ENCODE results near the gene ADD2.

The ADD2 gene

DNA sequence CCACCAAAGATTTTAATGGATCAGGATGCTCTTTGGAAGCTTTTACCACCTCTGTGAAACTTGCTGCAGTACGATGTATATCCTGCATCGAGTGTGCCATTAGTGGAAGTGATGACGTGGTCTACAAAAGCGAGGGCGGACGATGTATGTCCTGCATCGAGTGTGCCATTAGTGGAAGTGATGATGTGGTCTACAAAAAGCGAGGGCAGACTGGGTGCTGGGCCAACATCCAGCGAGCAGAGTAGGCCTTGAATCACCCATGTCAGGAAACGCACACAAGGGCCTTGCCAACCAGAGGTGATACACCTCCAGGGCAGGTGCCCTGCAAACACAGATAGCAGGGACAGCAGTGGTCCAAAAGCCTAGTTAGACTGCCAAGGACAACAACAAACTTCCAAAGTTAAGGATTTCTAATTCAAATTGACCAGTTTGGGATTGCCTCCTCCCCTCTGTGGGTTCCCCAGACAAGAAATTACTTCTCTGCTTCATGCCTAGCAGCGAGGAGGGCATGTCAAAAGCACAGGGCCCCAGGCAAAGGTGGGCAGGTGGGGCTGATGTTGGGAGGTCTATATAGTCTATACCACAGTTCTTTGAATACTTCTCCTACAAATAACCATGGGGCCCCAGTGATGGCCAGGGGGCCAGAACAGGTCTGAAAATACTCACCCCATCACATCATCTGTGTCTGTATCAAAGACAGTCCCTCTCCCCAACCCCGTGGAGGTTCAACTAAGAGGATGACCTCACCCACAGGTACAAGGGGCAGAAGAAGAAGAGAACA lies 70.2 kb downstream of the ADD2 start:
- Histone ChIP-seq H4K20me1 (no peaks in the 10 kb centered on the region), H3K4me1 (no peaks in the 10 kb centered on the region), H3K9ac (no peak overlapping the region), H3K4me3 (no peak overlapping the region), H3K27me3 (no peaks in the 10 kb centered on the region), H3K27ac (no peak overlapping the region), H3K36me3 (peaks cover 45 to 66% (median 55%) of the 10 kb centered on the region in 11 experiments), H3K4me2 (no peak overlapping the region), H3K9me3 (replicated peaks in 1 of 11) (no peaks in the 10 kb centered on the region)
- no peak for TF ChIP-seq Cebpa-rat (IDR thresholded peaks at IDR 0.05)

DNA sequence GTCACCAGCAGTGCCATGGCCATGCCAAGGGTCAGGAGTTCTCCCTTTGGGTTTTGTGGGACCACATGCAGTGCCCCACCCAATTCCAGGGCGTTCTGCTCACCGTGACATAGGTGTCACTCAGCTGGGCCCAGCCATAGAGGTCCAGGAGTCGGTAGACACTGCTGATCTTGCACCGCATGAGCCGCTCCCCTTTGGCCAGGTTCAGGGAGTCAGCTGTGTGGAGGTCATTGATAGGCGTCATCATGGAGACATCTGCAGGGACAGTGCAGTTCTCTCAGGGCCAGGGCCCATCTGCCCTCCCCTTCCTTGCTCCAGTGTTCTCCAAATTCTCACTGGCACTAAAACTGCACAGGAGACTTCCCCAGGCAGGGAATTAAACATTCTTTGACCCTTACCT lies 71.9 kb downstream of the ADD2 start:
- Histone ChIP-seq H3K9ac (no peak overlapping the region), H3K4me2 (no peak overlapping the region), H3K9me3 (replicated peaks in 1 of 11) (no peaks in the 10 kb centered on the region), H3K27me3 (no peaks in the 10 kb centered on the region), H3K4me1 (no peaks in the 10 kb centered on the region), H3K36me3 (peaks cover 62 to 83% (median 71%) of the 10 kb centered on the region in 11 experiments), H4K20me1 (no peaks in the 10 kb centered on the region), H3K4me3 (no peak overlapping the region), H3K27ac (no peak overlapping the region)
- TF ChIP-seq Cebpa-rat (IDR thresholded peaks at IDR 0.05), result no peak

DNA sequence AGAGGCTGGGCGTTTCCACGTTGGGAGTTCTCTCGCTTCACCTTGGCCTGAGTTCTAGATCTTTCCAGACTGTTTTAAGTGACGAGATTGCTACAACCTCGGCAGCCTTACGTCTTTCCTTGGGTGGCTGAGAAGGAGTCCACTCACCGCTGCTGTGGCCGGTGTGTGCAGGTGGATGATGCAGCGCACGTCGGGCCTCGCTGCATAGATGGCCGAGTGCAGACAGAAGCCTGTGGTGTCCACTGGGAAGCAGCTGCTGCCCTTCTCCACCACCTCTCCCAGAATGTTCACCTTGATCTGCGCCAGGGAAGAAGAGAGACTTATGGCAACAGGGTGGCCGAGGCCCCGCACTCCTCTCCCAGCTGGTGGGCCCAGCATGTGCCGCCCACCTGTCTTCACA lies 75.7 kb downstream of the ADD2 start:
- Histone ChIP-seq H3K27me3 (no peaks in the 10 kb centered on the region), H3K4me3 (no peak overlapping the region), H4K20me1 (no peaks in the 10 kb centered on the region), H3K4me1 (peaks cover 1 to 6% (median 4%) of the 10 kb centered on the region in 10 experiments; a peak in 15 of 20 replicates), H3K9me3 (replicated peaks in 1 of 11) (no peaks in the 10 kb centered on the region), H3K36me3 (peaks cover 89 to 100% (median 97%) of the 10 kb centered on the region in 11 experiments), H3K9ac (no peak overlapping the region), H3K27ac (no peak overlapping the region), H3K4me2 (no peak overlapping the region)
- TF ChIP-seq Cebpa-rat (IDR thresholded peaks at IDR 0.05), result no peak

DNA sequence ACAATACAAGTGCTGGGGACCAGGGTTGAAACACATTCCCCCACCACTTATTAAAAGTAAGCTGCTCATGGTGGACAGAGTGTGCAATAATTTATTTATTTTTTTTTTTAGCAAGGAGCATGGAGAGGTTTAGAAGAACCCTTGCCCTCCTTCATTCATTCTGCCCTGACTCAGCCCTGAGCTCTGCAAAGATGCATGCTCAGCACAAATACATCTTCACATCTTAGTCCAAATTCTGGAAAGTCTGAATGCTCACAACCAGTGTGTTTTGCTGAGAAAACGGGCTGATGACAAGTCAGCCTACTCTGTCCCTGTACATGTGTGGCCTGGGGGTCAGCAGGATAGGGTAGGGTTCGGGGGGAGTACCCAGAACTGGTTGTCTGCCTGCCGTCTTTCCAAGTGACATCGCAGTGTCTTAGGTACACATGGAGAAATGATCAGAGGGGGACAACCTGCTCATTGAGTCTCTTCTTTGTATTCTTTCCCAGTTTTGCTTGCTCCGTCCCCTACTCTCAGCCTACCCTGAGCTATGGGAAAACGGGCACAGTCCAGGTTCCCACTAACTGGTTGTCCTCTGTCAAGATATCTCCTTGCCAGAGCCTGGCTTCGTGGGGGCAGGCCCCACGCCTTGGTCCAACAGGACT lies 76.4 kb downstream of the ADD2 start:
- Histone ChIP-seq H3K36me3 (peaks cover 87 to 100% (median 98%) of the 10 kb centered on the region in 11 experiments), H3K9me3 (replicated peaks in 1 of 11) (no peaks in the 10 kb centered on the region), H3K9ac (no peak overlapping the region), H4K20me1 (no peaks in the 10 kb centered on the region), H3K4me3 (no peak overlapping the region), H3K4me1 (peaks cover 5 to 12% (median 10%) of the 10 kb centered on the region in 10 experiments; a peak in 16 of 20 replicates), H3K27ac (no peak overlapping the region), H3K4me2 (no peak overlapping the region), H3K27me3 (no peaks in the 10 kb centered on the region)
- TF ChIP-seq Cebpa-rat (IDR thresholded peaks at IDR 0.05), result no peak

DNA sequence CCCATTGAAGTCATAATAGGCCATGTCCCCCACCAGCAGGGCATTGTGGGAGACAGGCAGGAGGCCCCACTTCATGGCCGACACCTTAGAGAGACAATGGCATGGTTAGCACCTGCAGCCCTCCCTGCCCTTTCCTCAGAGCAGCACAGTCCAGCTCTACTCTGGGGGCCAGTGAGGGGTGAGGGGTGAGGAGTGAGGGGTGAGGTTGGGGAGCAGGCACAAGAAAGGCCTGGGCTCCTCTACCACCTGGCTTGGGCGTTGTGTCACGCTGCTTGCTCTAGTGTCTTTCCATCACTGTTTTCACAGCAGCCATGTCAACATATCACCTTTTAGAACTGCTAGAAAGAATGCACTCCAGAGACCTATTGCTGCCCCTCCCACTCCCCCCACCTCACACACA lies 77.2 kb downstream of the ADD2 start:
- H3K4me2 ChIP-seq, result no peak overlapping the region
- no peak for TF ChIP-seq Cebpa-rat (IDR thresholded peaks at IDR 0.05)
- H3K9ac ChIP-seq, result no peak overlapping the region
- H4K20me1 ChIP-seq, result no peaks in the 10 kb centered on the region
- peaks cover 87 to 100% (median 98%) of the 10 kb centered on the region in 11 experiments for H3K36me3 ChIP-seq
- H3K27me3 ChIP-seq, result no peaks in the 10 kb centered on the region
- H3K4me1 ChIP-seq, result peaks cover 5 to 20% (median 18%) of the 10 kb centered on the region in 10 experiments; a peak in 17 of 20 replicates
- H3K4me3 ChIP-seq, result no peak overlapping the region
- no peak overlapping the region for H3K27ac ChIP-seq
- H3K9me3 ChIP-seq (replicated peaks in 1 of 11), result no peaks in the 10 kb centered on the region

DNA sequence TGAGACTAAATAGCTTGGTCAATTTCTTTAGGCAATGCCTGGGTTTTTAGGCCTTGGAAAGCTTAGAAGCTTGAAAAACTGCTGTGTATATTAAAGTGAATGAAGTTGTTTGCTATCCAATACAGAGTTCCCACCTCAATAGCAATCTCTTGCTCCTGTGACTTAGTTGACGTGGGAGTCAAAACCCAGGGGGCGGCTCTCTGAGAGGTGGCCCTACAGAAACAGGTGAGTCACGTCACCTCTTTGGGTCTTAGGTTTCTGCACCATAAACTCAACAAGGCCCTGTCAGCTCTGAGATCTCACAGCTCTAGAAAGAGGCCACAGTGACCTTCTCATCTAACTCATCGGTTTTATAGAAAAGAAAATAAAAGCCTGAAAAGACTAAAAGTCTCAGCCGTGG lies 79.6 kb downstream of the ADD2 start:
- no peak overlapping the region for H3K4me2 ChIP-seq
- H3K9ac ChIP-seq, result no peak overlapping the region
- no peak for TF ChIP-seq Cebpa-rat (IDR thresholded peaks at IDR 0.05)
- H3K4me3 ChIP-seq, result no peak overlapping the region
- no peaks in the 10 kb centered on the region for H4K20me1 ChIP-seq
- no peak overlapping the region for H3K27ac ChIP-seq
- H3K9me3 ChIP-seq (replicated peaks in 1 of 11), result no peaks in the 10 kb centered on the region
- no peaks in the 10 kb centered on the region for H3K27me3 ChIP-seq
- H3K4me1 ChIP-seq, result peaks cover 5 to 26% (median 23%) of the 10 kb centered on the region in 10 experiments; a peak in 17 of 20 replicates
- H3K36me3 ChIP-seq, result peaks cover 88 to 100% (median 96%) of the 10 kb centered on the region in 11 experiments

DNA sequence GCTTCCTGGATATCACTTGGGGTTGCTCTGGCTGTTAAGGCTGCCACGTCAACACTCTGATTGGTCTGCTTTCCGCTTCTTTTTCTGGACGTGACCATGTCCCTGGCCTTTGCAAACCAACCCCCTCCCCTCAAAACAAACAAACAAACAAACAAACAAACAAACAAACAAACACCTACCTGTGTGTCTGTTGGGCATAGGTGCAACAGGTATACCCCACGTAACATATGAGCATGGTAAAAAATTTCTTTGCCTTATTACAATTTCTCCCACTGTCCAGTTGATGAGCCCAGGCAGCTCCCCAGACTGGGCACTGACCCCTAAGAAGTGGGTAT lies 80.6 kb downstream of the ADD2 start:
- 0 out of 22 replicates have a peak overlapping the region, but pooled peaks of 1 of the 11 experiments have one; percentile 6 for H3K9ac ChIP-seq
- peak overlapping the region in 8 of 11 experiments; percentile 58 to 80 (median 65); a peak in 16 of 22 replicates for H3K27ac ChIP-seq
- H3K4me1 ChIP-seq, result peaks cover 5 to 26% (median 23%) of the 10 kb centered on the region in 10 experiments; a peak in 17 of 20 replicates
- peaks cover 88 to 100% (median 96%) of the 10 kb centered on the region in 11 experiments for H3K36me3 ChIP-seq
- no peaks in the 10 kb centered on the region for H4K20me1 ChIP-seq
- no peak overlapping the region for H3K4me3 ChIP-seq
- H3K4me2 ChIP-seq, result peak overlapping the region in 9 of 11 experiments; percentile 6 to 67 (median 43); a peak in 16 of 22 replicates
- no peak for TF ChIP-seq Cebpa-rat (IDR thresholded peaks at IDR 0.05)
- no peaks in the 10 kb centered on the region for H3K27me3 ChIP-seq
- no peaks in the 10 kb centered on the region for H3K9me3 ChIP-seq (replicated peaks in 1 of 11)

DNA sequence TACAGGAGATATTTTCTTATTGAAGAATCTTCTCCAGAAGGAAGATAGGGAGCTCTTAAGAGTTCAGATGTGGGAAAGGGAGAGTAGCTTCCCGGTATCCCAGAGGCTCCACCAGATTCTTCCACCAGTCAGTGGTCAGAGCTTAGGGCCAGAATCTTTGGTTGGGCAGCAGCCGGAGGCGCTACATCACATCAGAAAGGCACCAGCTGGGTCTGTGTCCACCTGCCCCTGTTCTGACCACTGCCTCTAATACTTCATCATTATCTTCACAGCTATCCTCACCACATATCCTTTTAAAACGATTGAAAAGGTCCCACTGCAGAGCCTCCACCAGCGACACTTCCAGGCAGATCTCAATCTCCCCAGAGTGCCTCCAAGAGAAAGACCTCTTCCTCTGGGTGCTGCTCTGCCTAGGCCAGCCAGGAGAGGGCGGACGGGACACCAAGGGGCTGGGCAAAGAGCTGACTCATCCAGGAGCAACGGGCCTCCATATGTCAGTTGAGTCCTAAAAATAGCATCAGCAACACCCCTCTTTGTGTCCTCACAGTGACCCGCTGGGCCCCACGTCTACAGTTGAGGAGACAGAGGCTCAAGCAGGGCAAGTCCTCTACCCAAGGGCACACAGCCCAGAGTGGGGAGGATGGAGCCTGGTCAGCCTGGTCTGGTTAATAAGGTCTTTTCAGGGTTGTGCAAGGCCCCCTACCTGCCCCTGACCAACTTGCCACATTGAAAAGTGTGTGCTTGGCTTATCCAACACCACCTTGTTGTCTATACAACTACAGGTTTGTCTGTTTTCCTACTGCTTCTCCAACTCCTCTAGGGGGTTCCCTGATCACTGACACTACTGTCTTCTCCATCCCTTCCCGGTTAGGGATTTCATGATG lies 81.2 kb downstream of the ADD2 start:
- peaks cover 5 to 26% (median 23%) of the 10 kb centered on the region in 10 experiments; a peak in 17 of 20 replicates for H3K4me1 ChIP-seq
- H3K27me3 ChIP-seq, result no peaks in the 10 kb centered on the region
- TF ChIP-seq Cebpa-rat (IDR thresholded peaks at IDR 0.05), result no peak
- peak overlapping the region in 8 of 11 experiments; percentile 58 to 80 (median 65); a peak in 16 of 22 replicates for H3K27ac ChIP-seq
- H3K4me2 ChIP-seq, result peak overlapping the region in 10 of 11 experiments; percentile 21 to 67 (median 40); a peak in 20 of 22 replicates
- H3K36me3 ChIP-seq, result peaks cover 87 to 100% (median 96%) of the 10 kb centered on the region in 11 experiments
- no peaks in the 10 kb centered on the region for H3K9me3 ChIP-seq (replicated peaks in 1 of 11)
- no peaks in the 10 kb centered on the region for H4K20me1 ChIP-seq
- no peak overlapping the region for H3K4me3 ChIP-seq
- peak overlapping the region in 3 of 11 experiments; percentile 6 to 36 (median 31); a peak in 5 of 22 replicates for H3K9ac ChIP-seq
